SK-N-SH treated with all-trans-retinoic acid at 6 μM for 48 hours (cell line): Measurements from ENCODE around the gene PARVB.

Experiments used
- ATAC-seq: fragments of 200-7000 bp; cut with Tn5 transposase; 3 replicates; pipeline ENCODE4 v1.9.1; 2020; ENCODE audit warnings: mild to moderate bottlenecking, moderate library complexity
- ARNTL ChIP-seq: fragments of 450-650 bp; formaldehyde crosslinking; IDR thresholded peaks from 2 replicates; pipeline ENCODE4 v1.5.0; 2020; ENCODE audit warnings: low read depth, mild to moderate bottlenecking, moderate library complexity, borderline replicate concordance
- BACH2 ChIP-seq: fragments of 250-450 bp; sonication (Bioruptor Pico); IDR thresholded peaks from 2 replicates; pipeline ENCODE4 v1.9.0; 2021; ENCODE audit warnings: mild to moderate bottlenecking, borderline replicate concordance
- CREB5 ChIP-seq: fragments of 250-450 bp; sonication (Bioruptor Pico); IDR thresholded peaks from 2 replicates; pipeline ENCODE4 v1.5.1; 2020; ENCODE audit warnings: low read depth, mild to moderate bottlenecking, moderate library complexity
- CSRNP3 ChIP-seq: fragments of 250-450 bp; sonication (Bioruptor Pico); IDR thresholded peaks from 2 replicates; pipeline ENCODE4 v1.5.1; 2021; ENCODE audit warnings: mild to moderate bottlenecking, moderate library complexity
- ESRRG ChIP-seq: fragments of 250-450 bp; sonication (Bioruptor Pico); IDR thresholded peaks from 2 replicates; pipeline ENCODE4 v1.6.1; 2021; ENCODE audit warnings: mild to moderate bottlenecking
- GLIS3 ChIP-seq: fragments of 250-450 bp; sonication (Bioruptor Pico); IDR thresholded peaks from 2 replicates; pipeline ENCODE4 v1.5.0; 2020; ENCODE audit warnings: mild to moderate bottlenecking, moderate library complexity
- ISL1 ChIP-seq: fragments of 250-450 bp; sonication (Bioruptor Pico); IDR thresholded peaks from 2 replicates; pipeline ENCODE4 v2.1.2; 2022; ENCODE audit warnings: mild to moderate bottlenecking, moderate library complexity
- OSR1 ChIP-seq: fragments of 250-450 bp; sonication (Bioruptor Pico); IDR thresholded peaks from 2 replicates; pipeline ENCODE4 v1.8.0; 2022; ENCODE audit warnings: moderate library complexity, mild to moderate bottlenecking, inconsistent platforms
- PATZ1 ChIP-seq: fragments of 250-450 bp; sonication (Bioruptor Pico); IDR thresholded peaks from 2 replicates; pipeline ENCODE4 v1.8.0; 2020; ENCODE audit warnings: mild to moderate bottlenecking, moderate library complexity, borderline replicate concordance
- PPARA ChIP-seq: fragments of 250-450 bp; sonication (Bioruptor Pico); IDR thresholded peaks from 2 replicates; pipeline ENCODE4 v1.5.0; 2020; ENCODE audit warnings: mild to moderate bottlenecking, borderline replicate concordance
- RARB ChIP-seq: fragments of 250-450 bp; sonication (Bioruptor Pico); IDR thresholded peaks from 2 replicates; pipeline ENCODE4 v1.8.0; 2021; ENCODE audit warnings: mild to moderate bottlenecking, moderate library complexity
- SNAI2 ChIP-seq: fragments of 250-450 bp; sonication (Bioruptor Pico); IDR thresholded peaks from 2 replicates; pipeline ENCODE4 v1.5.0; 2020; ENCODE audit warnings: mild to moderate bottlenecking, moderate library complexity
- TCF4 ChIP-seq: fragments of 250-450 bp; sonication (Bioruptor Pico); IDR thresholded peaks from 2 replicates; pipeline ENCODE4 v1.8.0; 2021; ENCODE audit warnings: mild to moderate bottlenecking, moderate library complexity, borderline replicate concordance
- TOX ChIP-seq: fragments of 250-450 bp; sonication (Bioruptor Pico); IDR thresholded peaks from 2 replicates; pipeline ENCODE4 v1.8.0; 2021; ENCODE audit warnings: mild to moderate bottlenecking, moderate library complexity, borderline replicate concordance
- TSHZ2 ChIP-seq: fragments of 250-450 bp; sonication (Bioruptor Pico); IDR thresholded peaks from 2 replicates; pipeline ENCODE4 v1.5.0; 2020; ENCODE audit warnings: mild to moderate bottlenecking, moderate library complexity
- ZC3H10 ChIP-seq: fragments of 250-450 bp; sonication (Bioruptor Pico); IDR thresholded peaks from 2 replicates; pipeline ENCODE4 v1.5.1; 2021; ENCODE audit warnings: mild to moderate bottlenecking, moderate library complexity
- ZFP3 ChIP-seq: fragments of 250-450 bp; sonication (Bioruptor Pico); IDR thresholded peaks from 2 replicates; pipeline ENCODE4 v1.5.0; 2020; ENCODE audit warnings: mild to moderate bottlenecking, moderate library complexity
- ZNF565 ChIP-seq: fragments of 450-650 bp; formaldehyde crosslinking; conservative IDR thresholded peaks from 2 replicates; pipeline ENCODE4 v1.5.0; 2020; ENCODE audit warnings: low read depth, mild to moderate bottlenecking, moderate library complexity
- ZNF70 ChIP-seq: fragments of 450-650 bp; formaldehyde crosslinking; IDR thresholded peaks from 2 replicates; pipeline ENCODE4 v1.5.0; 2020; ENCODE audit warnings: mild to moderate bottlenecking, moderate library complexity

PARVB gene

GRCh38 chr22:44039566-44040171, 15.6 kb downstream of the PARVB start:
- no peak for TF ChIP-seq ZNF565 (CRISPR knock-in tag)
- no peak for TF ChIP-seq CREB5 (CRISPR knock-in tag)
- no peak for TF ChIP-seq ZNF70 (CRISPR knock-in tag)
- no peak for TF ChIP-seq BACH2
- no peak for TF ChIP-seq ARNTL (CRISPR knock-in tag)
- TF ChIP-seq ZC3H10 = no peak
- TF ChIP-seq OSR1 (CRISPR knock-in tag) = no peak
- no peak for TF ChIP-seq RARB (CRISPR knock-in tag)
- no peak for TF ChIP-seq SNAI2 (CRISPR knock-in tag)
- TF ChIP-seq ESRRG (CRISPR knock-in tag) = no peak
- TF ChIP-seq PATZ1 (CRISPR knock-in tag) = no peak
- no peak for ATAC-seq

GRCh38 chr22:44042249-44043218, 18.4 kb downstream of the PARVB start:
- no peak for ATAC-seq
- no peak for TF ChIP-seq CREB5 (CRISPR knock-in tag)
- TF ChIP-seq PPARA (CRISPR knock-in tag) = no peak
- no peak for TF ChIP-seq TSHZ2 (CRISPR knock-in tag)
- no peak for TF ChIP-seq ARNTL (CRISPR knock-in tag)
- no peak for TF ChIP-seq ZFP3
- TF ChIP-seq ESRRG (CRISPR knock-in tag) = no peak
- TF ChIP-seq BACH2 = no peak
- no peak for TF ChIP-seq ZNF565 (CRISPR knock-in tag)
- TF ChIP-seq TOX (CRISPR knock-in tag) = no peak

- ATAC-seq = no peak
- no peak for TF ChIP-seq ESRRG (CRISPR knock-in tag)
- TF ChIP-seq TSHZ2 (CRISPR knock-in tag) = no peak
- no peak for TF ChIP-seq ZNF70 (CRISPR knock-in tag)
- no peak for TF ChIP-seq CSRNP3 (CRISPR knock-in tag)
- TF ChIP-seq ZC3H10 = no peak
- TF ChIP-seq GLIS3 (CRISPR knock-in tag) = no peak
- no peak for TF ChIP-seq ISL1 (CRISPR knock-in tag)
- TF ChIP-seq TOX (CRISPR knock-in tag) = no peak
- no peak for TF ChIP-seq TCF4
- no peak for TF ChIP-seq ZNF565 (CRISPR knock-in tag)
- TF ChIP-seq RARB (CRISPR knock-in tag) = no peak
- no peak for TF ChIP-seq SNAI2 (CRISPR knock-in tag)
Measured at GRCh38 chr22:44045145-44045544, 21.0 kb downstream of the PARVB start.
